GM18519 (cell line): ENCODE results near the gene BAIAP2L2.
"Not testable (repeated sequence)": the region's sequence is repeated elsewhere in the genome, so short reads cannot be mapped to it uniquely, and the experiment has no call there.

Experiments used
- ATAC-seq: cut with Tn5 transposase; IDR thresholded peaks from one replicate; pipeline ENCODE4 v1.9.1; 2021; ENCODE audit warnings: mild to moderate bottlenecking, moderate library complexity; ENCODE audit not compliant: unreplicated experiment, low FRiP score

The BAIAP2L2 gene

DNA sequence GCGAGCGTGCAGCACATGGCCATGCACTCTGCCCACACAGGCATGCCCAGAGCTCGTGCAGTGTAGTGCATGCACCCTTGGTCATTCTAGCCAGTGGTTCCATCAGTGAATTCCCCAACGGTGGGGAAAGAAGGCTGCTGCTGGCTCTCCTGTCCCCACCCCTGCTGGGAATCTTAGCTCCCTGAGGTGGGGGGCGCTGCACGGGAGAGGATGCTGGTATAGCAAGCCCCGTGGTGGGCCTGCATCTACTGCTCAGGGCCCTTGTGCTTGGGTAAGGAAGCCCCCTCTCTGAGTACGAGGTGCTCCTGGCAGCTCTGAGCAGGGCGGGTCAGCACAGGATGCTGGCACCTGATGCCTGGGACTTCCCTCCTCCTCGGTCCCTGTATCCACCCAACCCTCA is 18.5 kb upstream of the BAIAP2L2 start:
- ATAC-seq: no peak

DNA sequence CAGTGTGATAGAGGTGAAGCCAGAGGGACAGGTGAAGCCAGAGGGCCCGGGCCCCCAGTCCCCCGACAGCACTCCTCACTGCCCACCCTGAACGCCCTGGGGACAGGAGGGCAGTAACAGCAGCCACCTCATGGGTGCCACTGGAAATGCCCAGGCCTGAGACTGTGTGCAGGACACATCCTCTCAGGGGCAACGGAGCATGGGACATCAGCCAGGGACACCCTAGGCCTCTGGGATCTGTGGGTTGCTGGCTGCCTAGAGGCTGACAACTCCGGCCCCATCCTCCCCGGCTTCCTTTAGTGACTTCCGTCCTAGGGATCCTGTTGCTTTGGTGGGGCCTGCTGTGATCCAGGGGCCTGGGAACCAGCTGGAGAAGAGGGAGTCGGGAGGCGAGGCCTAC is 17.4 kb upstream of the BAIAP2L2 start:
- ATAC-seq: no peak

DNA sequence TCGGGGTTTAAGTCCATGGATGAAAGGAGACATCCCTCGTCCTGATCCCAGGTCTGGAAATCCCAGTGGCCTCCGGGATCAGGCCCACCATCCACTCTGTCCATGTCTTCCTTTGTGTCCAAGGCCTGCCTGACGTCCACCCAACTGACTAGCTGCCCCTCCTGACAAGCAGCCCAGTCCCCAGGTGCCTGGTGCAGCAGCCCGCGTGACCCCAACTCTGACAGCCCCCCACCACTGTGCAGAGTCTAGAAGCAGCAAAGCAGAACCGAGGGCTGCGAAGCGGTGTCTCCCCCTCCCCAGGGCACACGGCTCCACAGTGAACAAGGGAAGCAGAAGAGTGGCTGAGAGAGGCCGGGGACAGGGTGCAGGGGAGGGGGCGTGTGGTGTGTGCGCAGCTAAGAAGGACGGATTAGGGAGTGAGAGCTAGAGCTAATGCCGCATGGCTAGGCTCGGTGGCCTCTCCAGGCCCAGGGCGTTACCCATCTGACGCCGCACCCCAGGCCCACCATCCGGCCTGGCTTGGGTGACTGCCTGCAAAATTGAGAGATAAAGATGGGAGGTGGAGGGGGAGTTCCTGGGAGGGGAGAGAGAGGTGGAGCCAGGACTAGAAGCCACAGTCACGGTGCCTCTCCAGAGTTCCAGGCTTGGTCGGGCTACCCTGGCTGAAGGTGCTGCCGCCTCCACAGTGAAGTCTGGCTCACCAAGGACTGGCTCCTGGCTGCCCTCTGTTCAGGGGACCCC is 16.6 kb upstream of the BAIAP2L2 start:
- ATAC-seq: no peak

DNA sequence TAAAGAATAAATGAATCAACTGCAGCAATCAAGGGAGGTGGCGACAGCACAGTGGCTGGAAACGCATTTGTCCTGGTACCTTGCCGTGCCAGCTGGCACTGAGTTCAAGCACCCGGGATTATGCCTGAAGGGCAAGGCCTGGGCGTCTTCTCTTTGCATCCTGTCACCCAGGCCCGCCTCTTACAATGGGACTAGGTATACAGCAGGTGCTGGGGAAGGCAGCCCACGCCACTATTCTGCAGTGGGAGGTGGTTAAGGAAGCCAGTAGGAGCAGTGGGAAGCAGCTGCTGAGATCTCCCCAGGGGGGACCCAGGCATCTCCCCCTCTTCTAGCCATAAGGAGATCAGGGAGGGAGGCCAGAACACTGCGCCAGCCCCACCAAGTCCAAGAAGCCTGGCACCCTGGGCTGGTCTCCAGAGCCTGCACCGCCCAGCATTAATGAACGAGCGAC is 15.3 kb upstream of the BAIAP2L2 start:
- no peak for ATAC-seq

DNA sequence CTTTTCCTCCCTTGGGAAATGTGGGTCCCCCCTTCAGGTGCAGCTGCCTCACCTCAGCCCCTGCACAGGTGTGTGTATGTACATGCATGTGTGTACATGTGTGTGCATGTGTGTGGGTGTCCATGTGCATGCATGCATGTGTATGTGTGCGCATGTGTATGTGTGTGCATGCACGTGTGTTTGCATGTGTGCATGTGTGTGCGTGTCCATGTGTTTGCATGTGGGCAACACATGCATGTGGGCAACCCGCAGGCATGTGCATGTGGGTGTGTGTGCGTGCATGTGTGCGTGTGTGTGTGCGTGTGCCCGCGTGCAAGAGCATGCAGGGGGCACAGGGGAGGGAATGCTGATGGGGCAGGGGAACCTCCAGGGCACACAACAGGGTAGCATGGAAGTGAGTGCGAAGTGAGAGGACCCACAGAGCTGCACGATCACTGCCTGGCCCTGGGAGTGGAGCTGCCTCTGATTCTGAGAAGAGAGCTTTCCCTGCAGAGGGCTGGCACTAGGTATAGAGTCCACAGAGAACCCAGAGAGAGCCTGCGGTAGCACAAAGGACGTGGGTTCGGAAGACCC is 14.6 kb upstream of the BAIAP2L2 start:
- no peak for ATAC-seq

DNA sequence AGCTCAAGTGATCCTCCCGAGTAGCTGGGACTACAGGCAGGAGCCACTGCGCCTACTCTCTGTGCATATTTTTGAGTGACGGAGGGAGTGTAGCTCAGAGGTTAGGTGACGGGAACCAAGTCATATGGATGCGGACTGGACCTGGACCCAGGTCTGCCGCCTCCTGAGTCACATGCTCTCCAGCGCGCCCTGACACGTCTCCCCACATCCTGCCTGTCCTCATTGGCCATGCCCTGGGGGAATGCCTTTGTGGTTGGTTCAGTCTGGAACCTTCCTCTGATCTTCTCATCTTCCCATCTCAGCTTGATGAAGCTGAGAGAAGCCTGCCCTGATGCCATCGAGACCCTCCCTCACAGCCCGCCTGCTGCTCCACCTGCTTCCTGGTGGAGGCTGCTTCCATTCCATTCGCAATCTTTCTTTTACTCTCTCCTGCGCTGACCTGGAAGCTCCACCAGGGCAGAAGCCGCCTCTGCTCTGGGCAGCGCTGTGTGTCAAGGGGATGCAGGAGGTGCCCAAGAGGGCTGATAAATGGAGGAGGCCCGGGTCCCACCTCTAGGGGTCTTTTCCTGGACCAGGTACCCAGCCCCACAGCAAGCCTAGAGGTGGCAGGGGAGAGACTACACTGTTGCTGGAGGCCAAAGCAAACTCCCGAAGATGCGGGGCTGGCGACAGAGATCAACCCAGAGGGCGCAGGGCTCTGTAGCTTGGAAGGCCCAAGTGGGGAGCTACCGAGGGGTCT is 13.9 kb upstream of the BAIAP2L2 start:
- ATAC-seq: no peak

DNA sequence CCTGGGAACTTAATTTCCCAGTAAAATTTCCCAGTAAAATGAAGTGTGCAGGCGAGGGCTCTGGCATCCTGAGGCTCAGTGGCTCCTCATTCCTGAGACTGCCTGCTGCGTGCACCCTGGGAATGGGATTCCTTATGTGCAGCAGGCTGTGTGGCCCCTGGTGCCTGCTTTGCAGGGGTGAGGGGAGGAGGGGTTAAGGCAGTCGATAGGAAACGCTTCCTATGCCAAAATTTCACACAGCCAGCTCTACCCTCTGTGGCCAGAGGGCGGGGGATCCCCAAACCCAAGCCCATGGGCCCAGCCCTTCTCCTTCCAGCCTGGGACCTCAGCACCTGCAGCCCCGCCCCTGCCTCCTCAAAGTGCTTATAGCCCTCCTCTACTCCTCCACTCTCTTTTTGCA is 12.1 kb upstream of the BAIAP2L2 start:
- ATAC-seq: no peak

DNA sequence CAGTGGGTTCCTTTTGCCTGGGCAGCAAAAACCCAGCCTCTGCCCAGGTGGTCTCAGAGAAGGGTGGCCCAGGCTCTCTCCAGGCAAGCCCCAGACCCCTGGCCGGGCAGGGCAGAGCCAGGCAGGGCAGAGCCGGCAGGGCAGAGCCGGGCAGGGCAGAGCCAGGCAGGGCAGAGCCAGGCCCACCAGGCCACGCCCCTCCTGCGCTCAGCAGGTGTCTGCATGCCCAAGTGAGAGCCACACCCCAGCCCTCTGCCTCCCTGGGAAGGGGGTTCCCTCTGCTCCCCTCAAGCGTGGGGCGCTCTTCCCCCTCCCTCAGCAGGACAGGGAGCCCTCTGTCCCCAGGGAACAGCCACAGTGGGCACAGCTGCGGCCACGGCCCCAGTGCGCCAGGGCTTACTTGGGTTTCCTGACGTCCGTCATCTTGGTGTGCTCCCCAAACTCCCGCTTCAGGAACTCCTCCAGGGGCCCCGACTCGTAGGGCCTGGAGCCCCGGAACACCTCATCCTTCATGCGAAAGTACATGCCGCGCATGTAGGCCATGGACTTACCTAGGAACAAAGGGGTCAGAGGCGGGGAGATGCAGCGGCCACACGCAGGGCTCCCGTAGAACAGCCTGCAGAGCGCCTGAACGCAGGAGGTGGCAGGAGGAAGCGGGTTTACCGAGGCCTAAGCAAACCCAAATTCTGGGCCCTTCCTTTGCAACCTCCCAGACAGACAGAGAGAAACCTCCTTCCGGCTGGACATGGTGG is 10.1 kb upstream of the BAIAP2L2 start:
- no peak for ATAC-seq

DNA sequence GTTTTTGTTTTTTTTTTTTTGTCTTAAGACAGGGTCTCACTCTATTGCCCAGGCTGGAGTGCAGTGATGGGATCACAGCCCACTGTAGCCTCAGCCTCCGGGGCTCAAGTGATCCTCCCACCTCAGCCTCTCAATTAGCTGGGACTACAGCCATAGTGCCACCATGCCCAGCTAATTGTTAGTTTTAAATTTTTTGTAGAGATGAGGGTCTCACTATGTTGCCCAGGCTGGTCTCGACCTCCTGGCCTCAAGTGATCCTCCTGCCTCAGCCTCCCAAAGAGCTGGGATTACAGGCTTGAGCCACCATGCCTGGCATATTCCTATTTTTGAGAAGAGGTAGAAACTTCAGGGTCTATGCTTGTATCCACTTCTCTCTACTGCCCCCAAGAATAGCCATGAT is 8.3 kb upstream of the BAIAP2L2 start:
- ATAC-seq: not testable (repeated sequence)

DNA sequence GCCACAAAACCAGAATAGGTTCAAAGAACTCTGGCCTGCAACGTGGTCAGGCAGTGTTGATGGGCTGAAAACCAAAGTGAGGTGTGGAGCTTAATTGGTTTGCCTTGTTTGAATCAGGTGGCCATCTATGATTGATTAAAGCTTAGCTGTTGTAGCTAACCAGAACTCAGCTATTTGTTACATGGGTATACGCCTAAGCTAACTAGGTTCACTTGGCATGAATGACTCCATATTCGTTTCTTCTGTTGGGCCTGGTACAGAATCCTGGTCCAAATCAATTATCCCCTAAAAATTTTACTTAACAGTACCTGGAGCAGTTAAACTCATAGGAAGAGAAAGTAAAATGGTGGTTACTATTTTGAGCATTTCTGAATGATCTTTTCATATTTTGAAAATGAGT is 7.7 kb upstream of the BAIAP2L2 start:
- ATAC-seq: no peak

DNA sequence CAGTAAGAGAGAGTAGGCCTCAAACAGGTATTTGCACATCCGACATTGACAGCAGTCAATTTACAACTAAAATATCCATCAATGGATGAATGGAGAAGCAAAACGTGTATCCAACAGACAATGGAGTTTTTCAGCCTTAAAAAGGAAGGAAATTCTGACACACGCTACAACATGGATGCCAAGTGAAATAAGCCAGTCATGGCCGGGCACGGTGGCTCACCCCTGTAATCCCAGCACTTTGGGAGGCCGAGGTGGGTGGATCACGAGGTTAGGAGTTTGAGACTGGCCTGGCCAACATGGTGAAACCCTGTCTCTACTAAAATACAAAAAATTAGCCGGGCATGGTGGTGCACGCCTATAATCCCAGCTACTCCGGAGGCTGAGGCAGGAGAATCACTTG is 7.1 kb upstream of the BAIAP2L2 start:
- not testable (repeated sequence) for ATAC-seq

DNA sequence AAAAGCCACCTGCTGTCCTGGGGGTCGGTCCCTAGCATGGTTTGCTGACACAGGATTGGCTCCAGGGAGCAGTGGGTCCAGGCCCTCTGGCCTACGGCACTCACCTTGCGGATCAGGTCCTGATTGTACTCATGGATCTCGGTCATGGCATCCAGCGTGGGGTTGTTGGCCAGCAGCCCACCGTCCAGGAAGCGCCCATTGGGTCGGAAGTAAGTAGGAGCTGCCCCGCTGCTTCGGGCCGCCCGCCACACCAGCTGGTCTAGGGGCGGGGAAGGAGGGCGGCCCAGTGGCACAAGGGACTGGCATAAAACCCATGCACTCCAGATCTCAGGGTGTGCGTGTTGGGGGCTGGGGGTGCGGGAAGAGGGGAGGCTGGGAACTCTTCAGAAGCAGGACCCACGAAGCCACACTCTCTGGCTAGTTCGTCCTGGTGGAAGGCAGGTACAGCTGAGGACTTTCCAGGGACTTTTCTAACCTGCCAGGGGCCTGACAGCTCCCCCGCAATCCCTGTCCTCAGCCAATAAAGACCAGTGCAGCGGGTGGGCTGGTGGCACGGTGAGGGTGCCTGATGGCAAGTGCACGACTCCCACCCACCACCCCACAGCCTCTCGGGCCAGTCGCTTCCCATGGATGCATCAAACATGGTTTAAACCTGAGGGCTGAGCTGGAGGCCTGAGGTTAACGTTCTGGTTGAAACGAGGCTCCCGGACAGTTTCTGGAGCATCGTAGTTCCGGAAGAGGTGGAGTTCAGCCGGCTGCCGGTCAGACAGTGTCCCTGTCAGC is 5.1 kb upstream of the BAIAP2L2 start:
- no peak for ATAC-seq

DNA sequence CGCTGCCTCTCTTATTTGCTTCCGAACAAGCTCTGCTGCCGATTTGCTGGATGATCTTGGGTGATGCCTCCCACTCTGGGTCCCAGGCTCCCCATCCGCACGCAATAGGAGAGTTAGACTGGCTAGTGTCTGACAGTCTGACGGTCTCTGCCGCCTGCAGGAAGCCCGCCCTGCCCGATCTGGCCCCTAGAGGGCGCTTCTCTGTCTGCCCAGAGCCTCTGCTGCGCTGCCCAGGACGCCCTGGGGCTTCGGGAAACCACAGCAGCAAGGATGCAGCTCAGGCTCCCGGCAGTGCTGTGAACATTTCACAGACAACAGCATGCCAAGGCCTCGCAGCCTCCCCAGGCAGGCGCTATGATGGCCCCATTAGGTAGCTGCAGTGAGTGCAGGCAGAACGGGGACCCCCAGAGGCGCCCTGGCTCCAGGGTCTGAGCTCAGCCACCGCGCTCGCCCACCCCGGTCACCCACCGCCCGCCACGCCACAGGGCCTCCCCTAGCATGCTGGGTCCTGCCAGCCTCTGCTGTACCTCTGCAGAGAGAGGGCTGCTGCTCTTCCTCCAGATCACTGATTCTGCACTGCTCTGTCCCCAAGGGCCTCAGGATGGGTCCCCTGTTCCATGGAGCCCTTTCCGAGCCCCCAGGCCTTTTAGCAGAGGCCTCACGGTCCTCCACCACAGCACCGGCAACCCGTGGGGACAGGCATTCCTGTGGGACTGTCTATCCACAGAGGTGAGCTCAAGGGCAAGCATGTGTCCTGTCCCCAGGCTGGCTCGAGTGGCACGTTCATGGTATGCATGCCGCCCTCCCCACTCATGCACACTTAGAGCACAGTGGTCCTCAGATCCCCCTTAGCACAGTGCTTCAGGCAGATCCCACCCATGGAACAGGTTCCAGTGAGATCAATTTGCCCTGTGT is 4.3 kb upstream of the BAIAP2L2 start:
- ATAC-seq: no peak

DNA sequence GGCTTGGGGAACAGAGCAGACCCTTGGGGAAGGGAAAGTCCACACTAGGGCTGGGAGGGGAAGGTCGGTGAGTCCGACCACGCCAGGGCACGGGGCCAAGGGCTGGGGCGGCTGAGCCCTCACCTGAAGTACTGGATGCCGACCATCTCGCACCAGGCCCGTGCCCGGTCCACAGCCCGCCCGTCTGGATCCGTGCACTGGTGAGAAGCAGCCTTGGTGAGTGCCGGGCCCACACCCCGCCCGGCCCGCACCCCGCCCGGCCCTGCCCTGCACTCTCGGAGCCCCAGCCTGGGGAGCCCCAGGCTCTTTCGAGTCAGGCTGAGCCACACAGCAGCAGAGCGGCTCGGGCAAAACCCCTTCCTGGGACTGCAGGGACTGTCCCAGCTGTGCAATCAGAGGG is 1.9 kb upstream of the BAIAP2L2 start:
- no peak for ATAC-seq

DNA sequence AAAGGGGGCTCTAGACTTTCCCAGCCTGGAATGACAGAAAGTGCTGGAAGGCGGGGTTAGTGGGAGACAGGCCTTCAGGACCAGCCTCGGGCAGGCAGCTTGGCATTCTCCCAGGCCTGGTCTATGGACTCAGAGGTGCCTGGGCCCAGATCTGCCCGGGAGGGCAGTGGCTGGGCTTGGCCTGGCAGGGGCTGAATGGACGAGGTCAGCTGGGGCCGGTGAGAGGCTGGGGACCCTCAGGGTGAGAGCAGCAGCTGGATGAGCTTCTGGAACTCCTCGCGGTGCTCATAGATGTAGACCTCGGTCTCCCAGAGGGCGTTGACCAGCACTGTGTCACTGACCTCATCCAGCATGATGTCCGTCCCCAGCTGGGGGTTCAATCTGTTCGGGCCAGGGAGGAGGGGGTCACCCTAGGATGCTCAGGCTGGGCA is 1.5 kb upstream of the BAIAP2L2 start:
- ATAC-seq: no peak

DNA sequence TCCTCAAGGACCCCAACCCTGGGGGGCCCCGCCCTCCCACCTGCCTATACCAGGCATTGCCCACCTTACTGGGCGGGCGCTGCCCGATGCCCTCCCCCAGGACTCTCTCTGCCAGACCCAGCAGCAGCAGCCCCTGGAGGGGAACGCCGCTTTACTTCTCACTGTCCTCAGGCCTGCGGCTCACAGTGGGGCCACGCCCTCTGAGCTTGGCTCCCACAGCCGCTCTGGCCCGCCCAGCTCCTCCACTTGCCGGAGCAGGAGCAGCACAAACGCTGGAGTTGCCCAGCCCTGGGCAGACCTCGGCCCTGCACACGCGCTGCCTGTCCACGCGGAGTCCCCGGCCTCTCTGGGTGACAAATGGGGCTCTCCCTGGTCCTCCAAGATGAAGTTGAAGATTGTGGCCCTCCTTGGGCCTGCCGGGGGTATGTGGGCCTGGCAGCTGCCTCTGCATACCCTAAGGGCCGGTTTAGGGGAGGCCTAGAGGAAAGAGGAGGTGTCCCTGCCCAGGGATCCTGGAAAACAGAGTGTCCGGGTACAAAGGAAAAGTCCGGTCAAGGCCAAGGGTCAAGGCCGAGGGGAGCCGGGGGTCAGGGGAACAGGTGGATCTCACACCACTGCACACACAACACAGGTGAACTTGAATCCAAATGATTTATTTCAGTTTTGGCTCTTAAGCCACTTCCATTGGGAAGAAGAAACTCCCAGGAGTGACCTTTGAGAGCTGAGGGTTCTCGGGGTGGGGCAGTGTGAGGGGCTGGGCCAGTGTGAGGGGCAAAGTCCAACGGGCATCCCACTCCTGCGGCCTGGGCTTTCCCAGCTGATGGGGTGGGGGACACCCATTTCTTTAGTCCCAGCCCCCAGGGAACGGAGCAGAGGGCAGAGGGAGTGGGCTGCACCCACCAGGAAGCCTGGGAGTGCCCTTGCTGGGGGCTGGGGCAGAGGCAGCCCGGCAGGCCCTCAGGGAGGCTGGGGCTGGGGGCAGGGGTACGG is 674 bp upstream of the BAIAP2L2 start:
- no peak for ATAC-seq

DNA sequence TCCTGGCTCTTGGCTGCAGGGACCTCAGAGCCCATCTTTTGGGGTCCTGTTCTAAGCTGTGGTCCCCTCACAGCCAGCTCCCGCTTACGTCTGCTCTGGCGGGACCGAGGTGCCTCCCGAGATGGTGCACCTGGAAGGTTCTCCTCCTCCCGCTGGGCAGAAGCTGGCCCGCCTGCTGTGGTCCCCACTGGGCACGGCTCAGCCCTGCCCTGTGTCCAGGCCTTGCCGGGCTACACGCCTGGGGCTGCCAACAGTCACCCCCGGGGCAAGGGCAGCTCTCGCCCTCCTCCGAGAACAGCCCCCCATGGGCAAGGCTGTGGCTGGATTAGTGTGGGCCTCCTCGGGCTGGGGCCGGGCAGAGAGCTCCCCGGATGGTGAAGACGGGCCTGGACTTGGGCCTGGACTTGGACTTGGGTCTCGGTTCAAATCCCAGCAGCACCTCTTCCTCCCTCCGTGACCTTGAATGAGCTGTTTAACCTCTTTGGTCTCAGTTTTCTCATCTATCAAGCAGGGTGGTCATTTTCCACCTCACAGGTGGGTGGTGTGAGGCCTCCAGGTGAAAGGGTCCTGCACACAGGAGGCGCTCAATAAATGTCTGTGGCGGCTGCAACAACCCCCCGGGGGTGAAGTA is 998 bp downstream of the BAIAP2L2 start:
- no peak for ATAC-seq
